Mucosa of descending colon (tissue), 3 donors: Measurements from ENCODE around the gene TBL1XR1. TPM values are rescaled to one million over a fixed set of nuclear protein-coding genes. Genes with fewer than 3 reads are reported as not detected.
"Not testable (repeated sequence)": the region's sequence is repeated elsewhere in the genome, so short reads cannot be mapped to it uniquely, and the experiment has no call there.

Experiments used
- ATAC-seq: fragments of 200-7000 bp; cut with Tn5 transposase; one replicate; pipeline ENCODE4 v1.9.1; 2020; ENCODE audit warnings: mild to moderate bottlenecking, moderate library complexity
- DNase-seq, 3 donors: peaks; one replicate each; pipeline ENCODE4 v3.0.0-alpha.2; 2020
- H3K36me3 ChIP-seq: fragments of 200-600 bp; one replicate; pipeline ENCODE4 v1.8.0; 2021; ENCODE audit warnings: low read depth, mild to moderate bottlenecking
- H3K4me1 ChIP-seq: fragments of 200-600 bp; one replicate; pipeline ENCODE4 v1.8.0; 2021; ENCODE audit warnings: low read depth, mild to moderate bottlenecking
- H3K4me3 ChIP-seq: fragments of 200-600 bp; one replicate; pipeline ENCODE4 v1.8.0; 2021; ENCODE audit warnings: mild to moderate bottlenecking
- H3K9me3 ChIP-seq: fragments of 200-600 bp; one replicate; pipeline ENCODE4 v1.8.0; 2021; ENCODE audit warnings: mild to moderate bottlenecking
- intact Hi-C, 2 donors: fragments of 100-400 bp; cut with DNase I in 1 of 2; cut with micrococcal nuclease in 1 of 2; formaldehyde crosslinking; loops; one replicate each; pipeline versions ENCODE4 v1.11.0 to v1.11.1; 2022; cut with DNase I, micrococcal nuclease
- total RNA-seq, 3 donors: library from RNA; stranded (reverse); fragmentation: NEBNext Ultra II Directional in 2 of 3; extraction: Animal tissue kit (Norgen Biotek cat#: 25700) in 2 of 3; gene quantifications; one replicate each; pipeline versions ENCODE4 v1.2.1 to v1.2.4, GENCODE V29; 2021 to 2023
- TF ChIP-seq, protein P1 (sequence below): fragments of 200-600 bp; IDR thresholded peaks from one replicate; pipeline ENCODE4 v1.8.0; 2022; ENCODE audit warnings: antibody characterized with exemption, mild to moderate bottlenecking
- donor health status: DM: no; HTN: no; CAD: no; lungs with moderate emphysema.
- donor health status: DM: no; HTN: no; CAD: no.
- donor health status: DM: no; HTN: yes; CAD: no.

TBL1XR1 gene
- total RNA-seq, 3 donors from 2014 or later = 175 to 200 (median 178) TPM

DNA sequence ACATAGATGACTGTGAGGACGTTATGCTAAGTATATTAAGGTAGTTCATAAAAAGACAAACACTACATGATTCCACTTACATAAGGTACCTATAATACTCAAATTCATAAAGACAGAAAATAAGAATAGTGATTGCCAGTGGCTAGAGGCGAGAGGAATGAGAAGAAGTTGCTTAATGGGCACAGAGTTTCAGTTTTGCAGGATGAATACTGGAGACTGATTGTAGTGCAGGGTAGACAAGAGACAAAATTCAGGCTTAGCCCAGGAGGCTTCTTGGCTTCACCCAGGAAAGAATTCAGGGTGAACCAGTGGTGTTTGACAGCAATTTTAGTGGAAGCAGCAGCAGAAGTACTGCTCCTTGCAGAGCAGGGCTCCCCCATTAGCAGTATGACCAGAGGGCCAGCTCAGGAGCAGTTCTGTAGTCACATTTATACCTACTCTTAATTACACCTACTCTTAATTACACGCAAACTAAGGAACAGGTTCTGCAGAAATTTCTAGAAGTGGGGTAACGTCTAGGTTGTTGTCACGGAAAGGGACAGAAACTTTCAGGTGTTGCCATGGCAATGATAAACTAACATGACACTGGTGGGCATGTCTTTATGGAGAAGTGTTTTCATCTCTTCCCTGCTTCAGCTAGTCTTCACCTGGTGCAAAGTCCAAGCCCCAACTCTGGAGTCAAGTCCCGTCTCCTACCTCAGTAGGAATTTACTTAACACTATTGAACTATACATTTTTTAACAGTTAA lies 55.2 kb downstream of the TBL1XR1 start:
- intact Hi-C loops = no loop called here
- Histone ChIP-seq H3K4me1 (peaks cover 25% of the 10 kb centered on the region), H3K36me3 (no peaks in the 10 kb centered on the region), H3K9me3 (no peaks in the 10 kb centered on the region), H3K4me3 (no peak overlapping the region)
- TF ChIP-seq, protein P1, sequence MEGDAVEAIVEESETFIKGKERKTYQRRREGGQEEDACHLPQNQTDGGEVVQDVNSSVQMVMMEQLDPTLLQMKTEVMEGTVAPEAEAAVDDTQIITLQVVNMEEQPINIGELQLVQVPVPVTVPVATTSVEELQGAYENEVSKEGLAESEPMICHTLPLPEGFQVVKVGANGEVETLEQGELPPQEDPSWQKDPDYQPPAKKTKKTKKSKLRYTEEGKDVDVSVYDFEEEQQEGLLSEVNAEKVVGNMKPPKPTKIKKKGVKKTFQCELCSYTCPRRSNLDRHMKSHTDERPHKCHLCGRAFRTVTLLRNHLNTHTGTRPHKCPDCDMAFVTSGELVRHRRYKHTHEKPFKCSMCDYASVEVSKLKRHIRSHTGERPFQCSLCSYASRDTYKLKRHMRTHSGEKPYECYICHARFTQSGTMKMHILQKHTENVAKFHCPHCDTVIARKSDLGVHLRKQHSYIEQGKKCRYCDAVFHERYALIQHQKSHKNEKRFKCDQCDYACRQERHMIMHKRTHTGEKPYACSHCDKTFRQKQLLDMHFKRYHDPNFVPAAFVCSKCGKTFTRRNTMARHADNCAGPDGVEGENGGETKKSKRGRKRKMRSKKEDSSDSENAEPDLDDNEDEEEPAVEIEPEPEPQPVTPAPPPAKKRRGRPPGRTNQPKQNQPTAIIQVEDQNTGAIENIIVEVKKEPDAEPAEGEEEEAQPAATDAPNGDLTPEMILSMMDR = no peak
- ATAC-seq (peak; percentile 42), DNase-seq (no peak)

DNA sequence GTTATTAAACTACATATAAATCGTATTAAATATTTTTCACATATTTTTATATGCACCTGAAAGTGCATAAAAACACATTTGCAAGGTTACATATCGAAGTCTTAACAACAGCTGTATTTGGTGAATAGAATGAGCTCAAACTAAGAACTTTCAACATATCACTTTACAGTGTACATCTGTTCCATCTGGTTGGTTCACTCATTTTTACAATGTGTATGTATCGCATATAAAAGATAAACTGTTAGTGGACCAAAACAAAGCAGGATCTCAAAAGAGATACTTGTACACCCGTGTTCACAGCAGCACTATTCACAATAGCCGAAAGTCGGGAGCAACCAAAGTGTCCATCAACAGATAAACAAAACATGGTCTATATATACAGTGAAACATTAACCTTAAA lies 55.8 kb downstream of the TBL1XR1 start:
- ATAC-seq (peak; percentile 39), DNase-seq (no peak)
- Histone ChIP-seq H3K4me3 (no peak overlapping the region), H3K4me1 (peaks cover 29% of the 10 kb centered on the region), H3K9me3 (no peaks in the 10 kb centered on the region), H3K36me3 (no peaks in the 10 kb centered on the region)
- intact Hi-C loops = no loop called here
- TF ChIP-seq, protein P1 = no peak

DNA sequence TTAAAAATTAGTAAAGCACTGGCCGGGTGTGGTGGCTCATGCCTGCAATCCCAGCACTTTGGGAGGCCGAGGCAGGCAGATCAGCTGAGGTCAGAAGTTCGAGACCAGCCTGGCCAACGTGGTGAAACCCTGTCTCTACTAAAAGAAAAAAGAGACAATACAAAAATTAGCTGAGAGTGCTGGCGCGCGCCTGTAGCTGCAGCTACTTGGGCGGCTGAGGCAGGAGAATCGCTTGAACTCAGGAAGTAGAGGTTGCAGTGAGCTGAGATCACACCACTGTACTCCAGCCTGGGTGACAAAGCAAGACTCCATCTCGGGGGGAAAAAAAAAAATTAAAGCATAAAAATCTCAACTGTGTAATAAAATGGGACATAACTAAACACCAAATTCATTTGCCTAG lies 58.1 kb downstream of the TBL1XR1 start:
- H3K4me3 ChIP-seq, intact Hi-C loops, H3K9me3 ChIP-seq, DNase-seq, H3K36me3 ChIP-seq, ATAC-seq: not testable (repeated sequence)
- H3K4me1 ChIP-seq = peaks cover 16% of the 10 kb centered on the region

DNA sequence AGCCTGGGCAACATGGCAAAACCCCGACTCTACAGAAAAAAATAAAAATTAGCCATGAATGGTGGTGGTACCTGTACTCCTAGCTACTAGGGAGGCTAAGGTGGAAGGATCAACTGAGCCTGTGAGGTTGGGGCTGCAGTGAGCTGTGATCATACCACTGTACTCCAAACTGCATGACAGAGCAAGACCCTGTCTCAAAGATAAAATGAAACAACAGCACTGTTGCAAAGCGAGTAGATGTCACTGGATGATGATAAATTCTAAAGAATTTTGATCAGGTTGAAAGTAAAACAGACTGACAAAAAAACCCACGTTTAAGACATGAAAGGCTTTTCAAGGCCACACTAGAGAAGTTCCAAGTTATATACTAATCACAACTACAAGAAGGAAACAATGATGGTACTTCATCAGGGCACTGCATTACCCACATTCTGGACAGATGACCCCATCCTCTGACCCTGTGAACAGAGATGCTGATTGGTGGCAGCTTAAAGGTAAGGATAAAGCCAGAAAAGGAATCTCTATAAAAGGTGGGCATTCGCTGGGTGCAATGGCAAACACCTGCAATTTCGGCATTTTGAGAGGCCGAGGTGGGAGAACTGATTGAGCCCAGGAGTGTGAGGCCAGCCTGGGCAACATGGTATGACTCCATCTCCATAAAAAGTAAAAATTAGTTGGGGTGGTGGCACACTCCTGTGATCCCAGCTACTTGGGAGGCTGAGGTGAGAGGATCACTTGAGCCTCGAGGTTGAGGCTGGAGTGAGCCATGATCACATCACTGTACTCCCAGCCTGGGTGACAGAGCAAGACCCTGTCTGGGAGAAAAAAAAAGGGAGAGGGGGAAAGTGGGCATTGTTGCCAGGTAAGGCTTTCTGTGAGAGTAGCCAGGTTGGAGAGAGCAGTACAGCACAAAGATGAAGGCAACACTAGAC lies 59.2 kb downstream of the TBL1XR1 start:
- DNase-seq (no peak), ATAC-seq (no peak)
- Histone ChIP-seq H3K4me1 (peaks cover 16% of the 10 kb centered on the region), H3K9me3 (no peaks in the 10 kb centered on the region), H3K36me3 (no peaks in the 10 kb centered on the region), H3K4me3 (no peak overlapping the region)
- TF ChIP-seq, protein P1 = no peak
- intact Hi-C loops = no loop called here

DNA sequence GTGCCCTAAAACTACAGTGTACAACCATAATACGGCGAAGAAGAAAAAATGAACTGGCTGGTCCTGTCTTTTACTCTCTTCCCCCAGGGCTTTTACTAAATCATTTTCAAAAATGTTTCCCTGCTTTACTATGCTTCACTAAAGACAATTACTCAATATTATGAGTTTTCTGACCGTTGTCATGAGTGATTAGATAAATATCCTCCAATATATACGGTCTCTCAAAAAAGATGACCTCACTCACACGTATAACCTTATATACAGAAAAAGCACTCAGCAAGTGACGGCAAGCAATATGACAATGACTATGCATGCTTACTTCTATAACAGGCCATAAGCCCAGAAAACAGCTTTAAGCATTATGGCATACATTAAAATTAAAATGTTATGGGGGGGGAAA lies 60.5 kb downstream of the TBL1XR1 start:
- H3K36me3 ChIP-seq = no peaks in the 10 kb centered on the region
- H3K9me3 ChIP-seq = no peaks in the 10 kb centered on the region
- DNase-seq = no peak
- H3K4me3 ChIP-seq = no peak overlapping the region
- peaks cover 13% of the 10 kb centered on the region for H3K4me1 ChIP-seq
- TF ChIP-seq, protein P1 = no peak
- intact Hi-C loops = no loop called here
- no peak for ATAC-seq
